GM12878 (cell line): ENCODE measurements around the gene PDE10A. TPM values are rescaled to one million over a fixed set of nuclear protein-coding genes. Genes with fewer than 3 reads are reported as not detected.

Source experiments
- ATAC-seq: fragments of 200-7000 bp; cut with Tn5 transposase; 3 replicates; pipeline ENCODE4 v1.9.1; 2020; ENCODE audit warnings: mild to moderate bottlenecking, moderate library complexity
- BruUV-seq: library from RNA; stranded (reverse); fragments of 400-500 nt; replicated peaks from 2 replicates; lab custom pipeline; 2021; lab: Mats Ljungman, UMichigan
- CTCF ChIA-PET: fragments of 300-600 bp; sonication (Branson Sonifier 250); formaldehyde crosslinking; extraction: SDS; loops from one replicate; lab custom pipeline; 2021; ENCODE audit warnings: inconsistent platforms; lab: Yijun Ruan, JAX
- POLR2A ChIA-PET: fragments of 350-600 bp; formaldehyde crosslinking; extraction: SDS; loops from one replicate; lab custom pipeline; 2021; ENCODE audit warnings: inconsistent platforms; lab: Charles Lee
- RAD21 ChIA-PET: fragments of 300-600 bp; sonication (Branson Sonifier 250); formaldehyde crosslinking; loops from one replicate; lab custom pipeline; 2023; ENCODE audit warnings: antibody characterized with exemption; ENCODE audit not compliant: unreplicated experiment; lab: Charles Lee
- SMC1A ChIA-PET: fragments of 300-600 bp; sonication (Branson Sonifier 250); formaldehyde crosslinking; loops from one replicate; lab custom pipeline; 2023; ENCODE audit not compliant: unreplicated experiment, uncharacterized antibody; lab: Charles Lee
- DNase-seq: peaks from one replicate; pipeline ENCODE4 v3.0.0-alpha.2; 2011; ENCODE audit warnings: low read depth, low spot score
- FAIRE-seq: peaks from 3 replicates; lab custom pipeline; 2011; peaks lifted over from hg19 to GRCh38; lab: Jason Lieb, UNC
- H2AFZ ChIP-seq: 2 replicates; pipeline ENCODE4 v1.6.0; 2011; ENCODE audit warnings: low read depth, low read length, control low read depth; ENCODE audit not compliant: control insufficient read depth
- H3K27ac ChIP-seq: 2 replicates; pipeline ENCODE4 v1.5.1; 2011; ENCODE audit warnings: control low read depth; ENCODE audit not compliant: control insufficient read depth, insufficient read depth
- H3K27me3 ChIP-seq, 2 experiments: replicated peaks in 1 of 2; 2 replicates each; pipeline versions ENCODE4 v1.6.0 to v1.6.1; 2011; ENCODE audit warnings: low read length in 1 of 2; ENCODE audit not compliant: control insufficient read depth in 2 of 2, insufficient read depth in 2 of 2
- H3K36me3 ChIP-seq, 2 experiments: 2 replicates each; pipeline ENCODE4 v1.5.1; 2011; ENCODE audit warnings: low read length in 1 of 2; ENCODE audit not compliant: control insufficient read depth in 2 of 2, insufficient read depth in 2 of 2
- H3K4me1 ChIP-seq: 2 replicates; pipeline ENCODE4 v1.6.1; 2011; ENCODE audit warnings: mild to moderate bottlenecking, low read length, moderate library complexity, mixed read lengths; ENCODE audit not compliant: control insufficient read depth, insufficient read depth
- H3K4me2 ChIP-seq: 2 replicates; pipeline ENCODE4 v1.6.0; 2011; ENCODE audit warnings: control low read depth; ENCODE audit not compliant: control insufficient read depth, insufficient read depth
- H3K4me3 ChIP-seq: fragments of 200-600 bp; sonication (generic); 2 replicates; pipeline ENCODE4 v1.5.1; 2016
- H3K79me2 ChIP-seq: 2 replicates; pipeline ENCODE4 v1.6.0; 2011; ENCODE audit warnings: low read length; ENCODE audit not compliant: control insufficient read depth, insufficient read depth
- H3K9ac ChIP-seq: 2 replicates; pipeline ENCODE4 v1.8.0; 2011; ENCODE audit warnings: low read length, control low read depth, mixed read lengths; ENCODE audit not compliant: control insufficient read depth, insufficient read depth
- H3K9me3 ChIP-seq: replicated peaks from 3 replicates; pipeline ENCODE4 v1.5.1; 2011; ENCODE audit warnings: mild to moderate bottlenecking, low read length; ENCODE audit not compliant: control insufficient read depth, insufficient read depth
- H4K20me1 ChIP-seq: 2 replicates; pipeline ENCODE4 v1.6.0; 2011; ENCODE audit not compliant: control insufficient read depth, insufficient read depth
- BRCA1 ChIP-seq: IDR thresholded peaks from 2 replicates; pipeline ENCODE4 v1.6.1; 2011; ENCODE audit warnings: low read depth, low read length, improper control_type of control experiment
- CHD1 ChIP-seq: IDR thresholded peaks from 2 replicates; pipeline ENCODE4 v1.6.1; 2012; ENCODE audit warnings: low read depth, low read length, improper control_type of control experiment
- CREM ChIP-seq: IDR thresholded peaks from 2 replicates; pipeline ENCODE4 v1.6.1; 2014; ENCODE audit warnings: antibody characterized with exemption, low read depth
- E2F8 ChIP-seq: fragments of 450-650 bp; IDR thresholded peaks from 2 replicates; pipeline ENCODE4 v1.6.1; 2018; ENCODE audit warnings: mild to moderate bottlenecking, low read depth, moderate library complexity; ENCODE audit not compliant: partially characterized antibody
- ETV6 ChIP-seq, 2 experiments: fragments of 450-650 bp in 1 of 2; IDR thresholded peaks in 1 of 2; conservative IDR thresholded peaks in 1 of 2; 2 replicates each; pipeline ENCODE4 v1.6.1; 2014; ENCODE audit warnings: antibody characterized with exemption in 1 of 2, borderline replicate concordance in 1 of 2, low read depth in 1 of 2, mild to moderate bottlenecking in 1 of 2, moderate library complexity in 1 of 2
- HDGF ChIP-seq: fragments of 450-650 bp; IDR thresholded peaks from 2 replicates; pipeline ENCODE4 v1.6.1; 2016; ENCODE audit warnings: antibody characterized with exemption
- MEF2B ChIP-seq: fragments of 450-650 bp; IDR thresholded peaks from 2 replicates; pipeline ENCODE4 v1.6.1; 2018; ENCODE audit warnings: mild to moderate bottlenecking, moderate library complexity; ENCODE audit not compliant: partially characterized antibody, poor library complexity, severe bottlenecking
- NFIC ChIP-seq: IDR thresholded peaks from 2 replicates; pipeline ENCODE4 v1.6.1; 2012; ENCODE audit warnings: low read depth, mild to moderate bottlenecking, inconsistent platforms, low read length, moderate library complexity
- POU2F2 ChIP-seq: IDR thresholded peaks from 3 replicates; pipeline ENCODE4 v1.6.1; 2011; ENCODE audit warnings: low read depth, mild to moderate bottlenecking, low read length, borderline replicate concordance
- SIN3A ChIP-seq: IDR thresholded peaks from 2 replicates; pipeline ENCODE4 v1.6.1; 2012; ENCODE audit warnings: low read depth, low read length, improper control_type of control experiment
- SIX5 ChIP-seq: IDR thresholded peaks from 2 replicates; pipeline ENCODE4 v1.6.1; 2011; ENCODE audit warnings: mild to moderate bottlenecking, low read depth, low read length, moderate library complexity; ENCODE audit not compliant: severe bottlenecking
- YY1 ChIP-seq: IDR thresholded peaks from 2 replicates; pipeline ENCODE4 v1.6.1; 2011; ENCODE audit warnings: low read depth, mild to moderate bottlenecking, low read length
- ZNF217 ChIP-seq: fragments of 450-650 bp; IDR thresholded peaks from 2 replicates; pipeline ENCODE4 v1.6.1; 2017; ENCODE audit warnings: antibody characterized with exemption, mild to moderate bottlenecking
- whole genome bisulfite sequencing: methylation state at CpG from one replicate; pipeline ENCODE4 v1.1.6; 2016; ENCODE audit warnings: low lambda C conversion rate; ENCODE audit not compliant: insufficient replicate concordance, insufficient coverage; ENCODE audit errors: missing lambda C conversion rate; 5-methylcytosine and 5-hydroxymethylcytosine counted together
- in situ Hi-C: fragments of 300-500 bp; cut with MboI; formaldehyde crosslinking; loops from 9 replicates; pipeline ENCODE4 v1.14.3; 2018; ENCODE audit warnings: mixed read lengths
- intact Hi-C: fragments of 100-400 bp; cut with micrococcal nuclease; formaldehyde crosslinking; loops from one replicate; pipeline ENCODE4 v1.14.2; 2022; ENCODE audit not compliant: unreplicated experiment
- polyA plus RNA-seq, 11 experiments: library from polyadenylated mRNA; depleted of rRNA in 4 of 11; unstranded in 6 of 11; stranded (reverse) in 5 of 11; fragments of >200 nt; fragmentation: Nextera tagmentation in 4 of 11; fragmentation: Illumina TruSeq in 1 of 11; extraction: Ambion mirVana in 4 of 11; extraction: Trizol in 1 of 11; gene quantifications; 1 replicate in 1 of 11; 2 replicates in 10 of 11; pipeline versions ENCODE4 v1.2.1 to v1.2.3, GENCODE V29; 2011 to 2016; ENCODE audit warnings: inconsistent platforms in 2 of 11, missing spikeins in 2 of 11, low read depth in 1 of 11
- total RNA-seq, 4 experiments: library from RNA; depleted of rRNA in 3 of 4; stranded (reverse); fragments of >200 nt in 3 of 4; fragmentation: Illumina TruSeq in 1 of 4; extraction: Trizol in 1 of 4; gene quantifications; 2 replicates each; pipeline versions ENCODE4 v1.2.1 to v1.2.3, GENCODE V29; 2013 to 2021
- TF ChIP-seq, protein P1 (sequence below): fragments of 450-650 bp; conservative IDR thresholded peaks from 2 replicates; pipeline ENCODE4 v1.6.1; 2017; ENCODE audit warnings: mild to moderate bottlenecking, moderate library complexity
- TF ChIP-seq, protein P2 (sequence below): fragments of 450-650 bp; IDR thresholded peaks from 2 replicates; pipeline ENCODE4 v1.6.1; 2014; ENCODE audit warnings: mild to moderate bottlenecking
- TF ChIP-seq, protein P3 (sequence below): fragments of 150-350 bp; IDR thresholded peaks from 2 replicates; pipeline ENCODE4 v1.6.1; 2014; ENCODE audit warnings: mild to moderate bottlenecking, low read depth, low read length

Gene PDE10A
- total and polyA plus RNA-seq, 10 of the 15 experiments (the other 5 are each of a cell fraction or from before 2014, with no cell fraction given): under 0.01 to 1.3 (median 0.03) TPM; not detected in 2

DNA sequence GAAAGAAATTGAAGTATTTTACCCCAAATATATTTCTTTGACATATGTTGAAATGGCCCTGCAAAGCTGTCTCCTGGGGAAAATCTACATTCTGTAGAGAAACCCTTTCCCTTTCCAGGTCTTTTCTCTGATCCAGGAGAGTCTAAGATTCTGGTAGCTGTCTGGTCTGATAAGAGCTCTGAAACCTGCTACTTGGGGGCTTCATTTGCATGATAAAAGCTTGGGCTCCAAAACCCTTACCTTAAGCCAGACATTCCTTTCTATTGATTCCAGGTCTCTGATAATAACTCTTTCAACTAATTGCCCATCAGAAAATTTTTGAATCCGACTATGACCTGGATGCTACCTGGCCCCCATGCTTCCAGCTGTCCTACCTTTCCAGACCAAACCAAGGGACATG lies 184.5 kb downstream of the PDE10A start:
- H2AFZ ChIP-seq: no peak overlapping the region
- no peaks in the 10 kb centered on the region for H3K36me3 ChIP-seq
- H3K4me3 ChIP-seq: no peak overlapping the region
- H3K27ac ChIP-seq: no peak overlapping the region
- ATAC-seq (no peak), DNase-seq (no peak), FAIRE-seq (no peak)
- intact Hi-C loops (no loop called here), in situ Hi-C loops (no loop called here)
- H3K79me2 ChIP-seq: no peaks in the 10 kb centered on the region
- H3K27me3 ChIP-seq: no peaks in the 10 kb centered on the region
- 0% methylated on average over 1 of the region's 1 CpG for WGBS
- ChIA-PET POLR2A (interaction anchor here (1.5 kb wide), 1 partner anchor 99 kb away, joined by 3 read pairs; no protein-coding TSS in a partner anchor), CTCF (interaction anchor here (2.4 kb wide), 1 partner anchor 38 kb away, joined by 6 read pairs; no protein-coding TSS in a partner anchor), RAD21 (no interaction called here), SMC1A (interaction anchor here (1.3 to 1.9 kb wide), 3 partner anchors 11 to 87 kb away, joined by 3 to 5 read pairs (median 3); no protein-coding TSS in a partner anchor)
- no peaks in the 10 kb centered on the region for H4K20me1 ChIP-seq
- H3K9ac ChIP-seq: no peak overlapping the region
- TF ChIP-seq SIN3A: no peak
- TF ChIP-seq YY1: no peak
- no peak for TF ChIP-seq E2F8
- TF ChIP-seq ETV6 (conservative IDR thresholded peaks at IDR 0.05 in 1 of 2, IDR thresholded peaks at IDR 0.05 in 1 of 2; ENCODE audit: borderline replicate concordance in 1 of 2, low read depth in 1 of 2): no peak
- TF ChIP-seq ZNF217: no peak
- no peak for TF ChIP-seq SIX5
- no peak for TF ChIP-seq NFIC
- no peak for TF ChIP-seq HDGF
- no peak for TF ChIP-seq POU2F2
- TF ChIP-seq CREM: no peak
- no peak for TF ChIP-seq BRCA1
- TF ChIP-seq, protein P1, sequence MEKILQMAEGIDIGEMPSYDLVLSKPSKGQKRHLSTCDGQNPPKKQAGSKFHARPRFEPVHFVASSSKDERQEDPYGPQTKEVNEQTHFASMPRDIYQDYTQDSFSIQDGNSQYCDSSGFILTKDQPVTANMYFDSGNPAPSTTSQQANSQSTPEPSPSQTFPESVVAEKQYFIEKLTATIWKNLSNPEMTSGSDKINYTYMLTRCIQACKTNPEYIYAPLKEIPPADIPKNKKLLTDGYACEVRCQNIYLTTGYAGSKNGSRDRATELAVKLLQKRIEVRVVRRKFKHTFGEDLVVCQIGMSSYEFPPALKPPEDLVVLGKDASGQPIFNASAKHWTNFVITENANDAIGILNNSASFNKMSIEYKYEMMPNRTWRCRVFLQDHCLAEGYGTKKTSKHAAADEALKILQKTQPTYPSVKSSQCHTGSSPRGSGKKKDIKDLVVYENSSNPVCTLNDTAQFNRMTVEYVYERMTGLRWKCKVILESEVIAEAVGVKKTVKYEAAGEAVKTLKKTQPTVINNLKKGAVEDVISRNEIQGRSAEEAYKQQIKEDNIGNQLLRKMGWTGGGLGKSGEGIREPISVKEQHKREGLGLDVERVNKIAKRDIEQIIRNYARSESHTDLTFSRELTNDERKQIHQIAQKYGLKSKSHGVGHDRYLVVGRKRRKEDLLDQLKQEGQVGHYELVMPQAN: no peak
- TF ChIP-seq, protein P2, sequence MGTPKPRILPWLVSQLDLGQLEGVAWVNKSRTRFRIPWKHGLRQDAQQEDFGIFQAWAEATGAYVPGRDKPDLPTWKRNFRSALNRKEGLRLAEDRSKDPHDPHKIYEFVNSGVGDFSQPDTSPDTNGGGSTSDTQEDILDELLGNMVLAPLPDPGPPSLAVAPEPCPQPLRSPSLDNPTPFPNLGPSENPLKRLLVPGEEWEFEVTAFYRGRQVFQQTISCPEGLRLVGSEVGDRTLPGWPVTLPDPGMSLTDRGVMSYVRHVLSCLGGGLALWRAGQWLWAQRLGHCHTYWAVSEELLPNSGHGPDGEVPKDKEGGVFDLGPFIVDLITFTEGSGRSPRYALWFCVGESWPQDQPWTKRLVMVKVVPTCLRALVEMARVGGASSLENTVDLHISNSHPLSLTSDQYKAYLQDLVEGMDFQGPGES: no peak
- no peak for TF ChIP-seq MEF2B
- no peak for TF ChIP-seq CHD1
- TF ChIP-seq, protein P3, sequence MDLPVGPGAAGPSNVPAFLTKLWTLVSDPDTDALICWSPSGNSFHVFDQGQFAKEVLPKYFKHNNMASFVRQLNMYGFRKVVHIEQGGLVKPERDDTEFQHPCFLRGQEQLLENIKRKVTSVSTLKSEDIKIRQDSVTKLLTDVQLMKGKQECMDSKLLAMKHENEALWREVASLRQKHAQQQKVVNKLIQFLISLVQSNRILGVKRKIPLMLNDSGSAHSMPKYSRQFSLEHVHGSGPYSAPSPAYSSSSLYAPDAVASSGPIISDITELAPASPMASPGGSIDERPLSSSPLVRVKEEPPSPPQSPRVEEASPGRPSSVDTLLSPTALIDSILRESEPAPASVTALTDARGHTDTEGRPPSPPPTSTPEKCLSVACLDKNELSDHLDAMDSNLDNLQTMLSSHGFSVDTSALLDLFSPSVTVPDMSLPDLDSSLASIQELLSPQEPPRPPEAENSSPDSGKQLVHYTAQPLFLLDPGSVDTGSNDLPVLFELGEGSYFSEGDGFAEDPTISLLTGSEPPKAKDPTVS: no peak
- no TSS peak for BruUV-seq
- H3K9me3 ChIP-seq: no peaks in the 10 kb centered on the region
- H3K4me1 ChIP-seq: no peaks in the 10 kb centered on the region
- H3K4me2 ChIP-seq: no peak overlapping the region
